RWPE2 (cell line): Measurements from ENCODE around the gene SOCS1.

Experiments used
- ATAC-seq: fragments of 200-7000 bp; cut with Tn5 transposase; 3 replicates; pipeline ENCODE4 v1.9.1; 2021; ENCODE audit warnings: low read depth
- DNase-seq: peaks from one replicate; pipeline ENCODE4 v3.0.0-alpha.2; 2020; ENCODE audit warnings: low spot score
- H3K27ac ChIP-seq: fragments of 450-650 bp; 2 replicates; pipeline ENCODE4 v1.5.1; 2017; ENCODE audit warnings: mild to moderate bottlenecking; ENCODE audit not compliant: poor library complexity, severe bottlenecking
- H3K27me3 ChIP-seq: fragments of 250-450 bp; sonication (Bioruptor Pico); 2 replicates; pipeline ENCODE4 v1.5.1; 2021; ENCODE audit warnings: mild to moderate bottlenecking, moderate library complexity; ENCODE audit not compliant: insufficient read depth, poor library complexity, severe bottlenecking
- H3K36me3 ChIP-seq: fragments of 250-450 bp; sonication (Bioruptor Pico); 2 replicates; pipeline ENCODE4 v1.5.1; 2020; ENCODE audit warnings: low read depth, mild to moderate bottlenecking, moderate library complexity
- H3K4me1 ChIP-seq: fragments of 250-450 bp; sonication (Bioruptor Pico); 2 replicates; pipeline ENCODE4 v1.5.1; 2021; ENCODE audit warnings: mild to moderate bottlenecking, moderate library complexity; ENCODE audit not compliant: insufficient read depth, poor library complexity, severe bottlenecking
- H3K4me3 ChIP-seq: fragments of 250-450 bp; sonication (Bioruptor Pico); 2 replicates; pipeline ENCODE4 v1.5.1; 2021; ENCODE audit warnings: mild to moderate bottlenecking, moderate library complexity; ENCODE audit not compliant: severe bottlenecking
- H3K9me3 ChIP-seq: fragments of 250-450 bp; sonication (Bioruptor Pico); 2 replicates; pipeline ENCODE4 v1.5.1; 2021; ENCODE audit warnings: mild to moderate bottlenecking, moderate library complexity; ENCODE audit not compliant: severe bottlenecking
- TF ChIP-seq, protein P1 (sequence below): fragments of 450-650 bp; IDR thresholded peaks from one replicate; pipeline ENCODE4 v1.5.1; 2017; ENCODE audit warnings: mild to moderate bottlenecking, moderate library complexity; ENCODE audit not compliant: poor library complexity, severe bottlenecking

SOCS1 gene, protein sequence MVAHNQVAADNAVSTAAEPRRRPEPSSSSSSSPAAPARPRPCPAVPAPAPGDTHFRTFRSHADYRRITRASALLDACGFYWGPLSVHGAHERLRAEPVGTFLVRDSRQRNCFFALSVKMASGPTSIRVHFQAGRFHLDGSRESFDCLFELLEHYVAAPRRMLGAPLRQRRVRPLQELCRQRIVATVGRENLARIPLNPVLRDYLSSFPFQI

DNA sequence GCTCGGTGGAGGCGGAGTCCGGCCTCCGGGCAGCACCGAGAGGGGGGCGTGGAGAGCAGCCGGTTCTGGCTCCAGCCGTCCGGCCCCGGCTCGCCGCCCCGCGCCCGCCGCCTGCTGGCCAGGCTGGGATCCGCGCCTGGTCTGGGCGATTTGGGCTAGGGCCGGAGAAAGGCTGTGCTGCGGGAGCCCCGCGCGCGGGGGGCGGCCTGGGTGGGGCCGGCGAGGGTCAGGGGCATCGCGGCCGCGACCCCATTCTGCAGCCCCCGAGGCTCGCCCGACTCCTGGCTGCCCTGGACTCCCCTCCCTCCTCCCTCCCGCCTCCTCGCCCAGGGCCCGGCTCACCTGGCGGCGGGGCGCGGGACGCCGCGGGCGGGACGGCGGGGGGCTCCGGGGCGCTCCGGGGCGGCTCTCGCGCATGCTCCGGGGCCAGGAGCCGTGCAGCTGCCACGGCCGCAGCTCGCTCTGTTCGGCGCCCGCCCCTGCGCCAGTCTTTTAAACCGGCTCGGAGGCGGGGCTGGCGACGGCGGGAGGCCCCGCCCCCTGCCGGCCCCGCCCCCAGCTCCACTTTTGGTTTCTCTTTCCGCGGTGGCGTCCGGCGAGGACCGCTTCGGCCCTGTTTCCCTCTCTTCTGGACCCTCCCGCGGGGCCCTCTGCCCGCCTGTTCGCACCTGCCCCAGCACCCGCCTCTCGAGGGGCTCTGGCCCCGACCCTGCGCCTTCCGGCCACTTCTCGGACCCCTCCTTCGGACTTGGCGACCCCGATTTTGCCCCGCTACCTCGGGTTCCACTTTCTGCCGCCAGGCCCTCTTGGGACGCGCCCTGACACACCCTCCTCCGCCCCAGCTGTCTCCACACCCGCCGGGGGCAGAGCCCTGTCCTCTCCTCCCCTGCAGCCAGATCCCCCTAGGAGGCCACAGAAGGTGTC lies at the start of gene SOCS1:
Gene SOCS1, minus strand, starts transcription at position 468 of the 924 bp plus-strand sequence. CDS start 726 bp downstream, outside the sequence.
- TF ChIP-seq, protein P1, sequence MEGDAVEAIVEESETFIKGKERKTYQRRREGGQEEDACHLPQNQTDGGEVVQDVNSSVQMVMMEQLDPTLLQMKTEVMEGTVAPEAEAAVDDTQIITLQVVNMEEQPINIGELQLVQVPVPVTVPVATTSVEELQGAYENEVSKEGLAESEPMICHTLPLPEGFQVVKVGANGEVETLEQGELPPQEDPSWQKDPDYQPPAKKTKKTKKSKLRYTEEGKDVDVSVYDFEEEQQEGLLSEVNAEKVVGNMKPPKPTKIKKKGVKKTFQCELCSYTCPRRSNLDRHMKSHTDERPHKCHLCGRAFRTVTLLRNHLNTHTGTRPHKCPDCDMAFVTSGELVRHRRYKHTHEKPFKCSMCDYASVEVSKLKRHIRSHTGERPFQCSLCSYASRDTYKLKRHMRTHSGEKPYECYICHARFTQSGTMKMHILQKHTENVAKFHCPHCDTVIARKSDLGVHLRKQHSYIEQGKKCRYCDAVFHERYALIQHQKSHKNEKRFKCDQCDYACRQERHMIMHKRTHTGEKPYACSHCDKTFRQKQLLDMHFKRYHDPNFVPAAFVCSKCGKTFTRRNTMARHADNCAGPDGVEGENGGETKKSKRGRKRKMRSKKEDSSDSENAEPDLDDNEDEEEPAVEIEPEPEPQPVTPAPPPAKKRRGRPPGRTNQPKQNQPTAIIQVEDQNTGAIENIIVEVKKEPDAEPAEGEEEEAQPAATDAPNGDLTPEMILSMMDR, result peak; percentile 96
- Histone ChIP-seq H3K9me3 (no peaks in the 10 kb centered on the region), H3K27ac (peak within 1 kb of the TSS; percentile 64), H3K36me3 (no peaks in the 10 kb centered on the region), H3K27me3 (no peaks in the 10 kb centered on the region), H3K4me3 (peak within 1 kb of the TSS; percentile 93), H3K4me1 (no peaks in the 10 kb centered on the region)
- ATAC-seq (peak; percentile 62), DNase-seq (no peak)

DNA sequence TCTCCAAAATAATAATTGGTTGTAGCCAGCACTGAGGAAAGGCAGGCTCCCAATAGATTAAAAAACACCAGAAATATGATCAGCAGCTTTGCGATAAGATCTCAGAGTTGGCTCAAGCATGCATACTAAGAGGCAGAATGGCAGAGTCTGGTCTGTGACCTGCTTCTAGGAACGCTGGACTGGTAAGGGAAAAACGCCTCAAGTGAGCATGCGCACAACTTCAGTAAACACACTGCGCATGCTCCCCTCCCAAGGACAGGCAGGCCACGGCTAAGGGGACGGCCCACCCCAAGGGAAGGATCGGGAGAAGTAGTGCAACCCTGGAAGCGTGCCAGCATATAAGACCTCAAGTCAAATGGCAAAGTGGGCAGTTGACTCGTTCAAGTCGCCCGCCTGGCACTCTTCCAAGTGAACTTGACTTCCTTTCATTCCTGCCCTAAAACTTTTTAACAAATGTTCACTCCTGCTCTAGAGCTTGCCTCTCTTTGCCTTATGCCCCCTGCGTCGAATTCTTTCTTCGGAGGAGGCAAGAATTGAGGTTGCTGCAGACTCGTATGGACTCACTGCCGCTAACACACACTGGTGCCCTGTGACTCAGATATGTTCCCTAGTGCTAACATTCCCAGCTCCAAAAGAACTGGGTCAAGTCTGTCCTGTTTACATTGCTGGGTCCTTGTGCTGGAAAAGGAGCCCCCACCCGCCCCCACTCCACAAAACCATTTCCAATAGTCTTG lies 47.6 kb upstream of the SOCS1 start:
- Histone ChIP-seq H3K4me1 (peaks cover 9% of the 10 kb centered on the region), H3K27ac (no peak overlapping the region), H3K36me3 (no peaks in the 10 kb centered on the region), H3K9me3 (no peaks in the 10 kb centered on the region), H3K27me3 (no peaks in the 10 kb centered on the region), H3K4me3 (no peak overlapping the region)
- TF ChIP-seq, protein P1, result no peak
- DNase-seq (no peak), ATAC-seq (peak; percentile 47)

DNA sequence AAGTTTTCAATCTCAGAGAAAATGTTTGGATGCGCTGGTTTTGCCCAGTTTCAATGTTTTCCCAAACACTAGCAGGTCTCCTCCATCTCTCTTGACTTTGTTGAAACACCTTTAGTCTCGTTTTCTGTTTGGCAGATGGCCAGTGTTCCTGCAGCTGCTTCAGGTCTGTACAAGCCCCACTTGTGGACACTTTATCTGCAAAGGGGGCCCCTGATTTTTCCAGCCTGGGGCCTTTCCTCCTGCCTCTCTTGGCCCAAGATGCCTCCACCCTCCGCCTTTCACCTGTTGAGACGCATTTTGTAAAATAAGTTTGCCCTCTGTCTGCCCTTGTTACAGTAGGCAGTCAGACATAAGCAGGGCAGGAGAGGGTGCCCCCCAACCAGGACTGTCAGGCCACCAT lies 47.0 kb upstream of the SOCS1 start:
- Histone ChIP-seq H3K27me3 (no peaks in the 10 kb centered on the region), H3K4me1 (peaks cover 9% of the 10 kb centered on the region), H3K4me3 (no peak overlapping the region), H3K9me3 (no peaks in the 10 kb centered on the region), H3K36me3 (no peaks in the 10 kb centered on the region), H3K27ac (no peak overlapping the region)
- no peak; the same call in 1 of the 3 replicates for ATAC-seq
- DNase-seq, result no peak
- TF ChIP-seq, protein P1, result no peak

DNA sequence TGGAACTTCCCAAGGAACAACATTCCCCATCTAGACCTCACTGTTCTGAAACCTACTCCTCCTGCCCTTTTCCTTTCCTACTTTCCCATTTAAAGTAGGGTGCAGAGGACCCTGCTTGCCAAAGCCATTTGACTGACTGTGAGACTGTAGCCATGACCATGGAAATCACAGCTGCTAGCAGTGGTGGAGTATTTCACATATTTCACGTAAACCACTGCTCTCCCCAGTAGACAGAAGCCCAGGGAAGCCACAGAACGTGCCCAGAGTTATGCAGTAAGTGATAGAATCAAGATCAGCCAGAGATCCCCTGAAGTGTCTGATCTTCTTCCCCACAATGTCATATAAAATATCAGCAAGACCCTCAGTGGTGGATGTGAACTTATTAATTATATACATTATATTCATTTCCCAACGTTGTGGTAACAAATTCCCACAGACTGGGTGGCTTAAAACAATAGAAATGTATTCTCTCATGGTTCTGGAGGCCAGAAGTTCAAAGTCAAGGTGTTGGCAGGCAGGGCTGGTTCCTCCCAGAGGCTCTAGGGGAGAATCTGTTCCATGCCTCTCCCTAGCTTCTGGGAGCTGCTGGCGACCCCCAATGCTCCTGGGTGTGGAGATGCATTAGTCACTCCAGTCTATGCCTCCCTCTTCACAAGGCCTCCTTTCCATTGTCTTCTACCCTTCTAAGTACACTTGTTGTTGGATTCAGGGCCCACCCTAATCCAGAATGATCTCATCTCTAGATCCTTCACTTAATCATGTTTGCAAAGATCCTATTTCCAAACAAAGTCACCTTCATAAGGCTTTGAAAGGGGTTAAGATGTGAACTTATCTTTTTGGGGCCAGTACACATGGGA lies 45.9 kb upstream of the SOCS1 start:
- Histone ChIP-seq H3K9me3 (no peaks in the 10 kb centered on the region), H3K4me3 (no peak overlapping the region), H3K4me1 (peaks cover 9% of the 10 kb centered on the region), H3K36me3 (no peaks in the 10 kb centered on the region), H3K27me3 (no peaks in the 10 kb centered on the region), H3K27ac (no peak overlapping the region)
- ATAC-seq (no peak), DNase-seq (no peak)
- TF ChIP-seq, protein P1, result no peak
